Measurements from ENCODE around the gene ZBTB20.

DNA sequence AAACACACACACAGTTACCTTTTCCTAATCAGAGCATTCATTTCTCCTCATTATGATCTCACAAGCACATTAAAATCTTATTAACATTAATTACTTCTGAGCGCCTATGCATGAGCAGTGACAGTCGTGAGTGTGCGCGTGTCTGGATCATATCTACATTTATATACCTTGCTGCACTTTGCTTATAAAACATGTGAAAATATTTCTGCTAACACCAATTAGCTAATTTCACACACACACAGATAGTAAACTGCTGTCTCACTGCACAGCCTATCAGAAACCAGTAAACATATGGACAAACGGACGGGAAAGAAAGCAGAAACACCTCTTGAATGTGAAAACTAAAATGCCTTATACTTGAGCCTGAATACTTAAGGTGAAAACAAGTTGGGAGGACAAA, 64.8 kb downstream of the ZBTB20 start:
- TF ChIP-seq CTCF (IDR thresholded peaks at IDR 0.05), result no peak
- no peak for TF ChIP-seq POLR2A (IDR thresholded peaks at IDR 0.05)

All from right lobe of liver (tissue), 4 donors.